Stimulated activated CD8-positive, alpha-beta memory T cell treated with anti-CD3 and anti-CD28 coated beads, Interleukin-2, amount 100 ng/mL, for 1 hour (primary cell): ENCODE measurements around the gene CDKL2.

Experiments
- DNase-seq, 2 donors: peaks; one replicate each; pipeline ENCODE4 v3.0.0-alpha.2; 2020; ENCODE audit warnings: low read depth in 2 of 2

Gene CDKL2

GRCh38 chr4:75639124-75639695, 8.9 kb upstream of the CDKL2 start:
- DNase-seq: no peak

GRCh38 chr4:75637827-75638226, 7.5 kb upstream of the CDKL2 start:
- no peak for DNase-seq

- no peak for DNase-seq
Observed at GRCh38 chr4:75637176-75637575, 6.8 kb upstream of the CDKL2 start.

GRCh38 chr4:75634951-75635350, 4.6 kb upstream of the CDKL2 start:
- DNase-seq: no peak

GRCh38 chr4:75634281-75634680, 4.0 kb upstream of the CDKL2 start:
- no peak for DNase-seq

GRCh38 chr4:75633846-75634245, 3.5 kb upstream of the CDKL2 start:
- no peak for DNase-seq

GRCh38 chr4:75630937-75631329, 605 bp upstream of the CDKL2 start:
- no peak for DNase-seq

GRCh38 chr4:75629239-75629638, 1.1 kb downstream of the CDKL2 start:
- DNase-seq: no peak

GRCh38 chr4:75623026-75623425, 7.3 kb downstream of the CDKL2 start:
- no peak for DNase-seq

GRCh38 chr4:75621715-75622114, 8.6 kb downstream of the CDKL2 start:
- no peak for DNase-seq

GRCh38 chr4:75612306-75612705, 18.0 kb downstream of the CDKL2 start:
- no peak for DNase-seq

GRCh38 chr4:75605928-75606327, 24.4 kb downstream of the CDKL2 start:
- DNase-seq: no peak

- DNase-seq: no peak
Observed at GRCh38 chr4:75599647-75600046, 30.7 kb downstream of the CDKL2 start.

- DNase-seq: no peak
Observed at GRCh38 chr4:75598390-75598789, 31.9 kb downstream of the CDKL2 start.

GRCh38 chr4:75596061-75596460, 34.3 kb downstream of the CDKL2 start:
- DNase-seq: no peak

- no peak for DNase-seq
Observed at GRCh38 chr4:75593393-75593792, 36.9 kb downstream of the CDKL2 start.

GRCh38 chr4:75584067-75584466, 46.3 kb downstream of the CDKL2 start:
- no peak for DNase-seq

- no peak for DNase-seq
Observed at GRCh38 chr4:75567725-75568124, 62.6 kb downstream of the CDKL2 start.

- no peak for DNase-seq
Observed at GRCh38 chr4:75566911-75567310, 63.4 kb downstream of the CDKL2 start.

GRCh38 chr4:75565481-75565880, 64.8 kb downstream of the CDKL2 start:
- DNase-seq: no peak

- no peak for DNase-seq
Observed at GRCh38 chr4:75564023-75564422, 66.3 kb downstream of the CDKL2 start.

GRCh38 chr4:75561789-75562188, 68.5 kb downstream of the CDKL2 start:
- no peak for DNase-seq

- no peak for DNase-seq
Observed at GRCh38 chr4:75557696-75558095, 72.6 kb downstream of the CDKL2 start.
